Osteoblast (primary cell): ENCODE data around the gene SETD6. TPM values are rescaled to one million over a fixed set of nuclear protein-coding genes. Genes with fewer than 3 reads are reported as not detected.
"Not testable (repeated sequence)": the region's sequence is repeated elsewhere in the genome, so short reads cannot be mapped to it uniquely, and the experiment has no call there.

Experiments used
- DNase-seq: peaks from one replicate; pipeline ENCODE4 v3.0.0; 2011; ENCODE audit warnings: low spot score, mixed read lengths; ENCODE audit not compliant: insufficient read length; ENCODE audit errors: missing footprints
- H2AFZ ChIP-seq: 2 replicates; pipeline ENCODE4 v1.6.0; 2011; ENCODE audit warnings: mild to moderate bottlenecking, low read length
- H3K27ac ChIP-seq: 2 replicates; pipeline ENCODE4 v1.5.1; 2011; ENCODE audit warnings: mild to moderate bottlenecking, low read depth, low read length, moderate library complexity
- H3K27me3 ChIP-seq: 2 replicates; pipeline ENCODE4 v1.6.0; 2012; ENCODE audit warnings: mild to moderate bottlenecking, control low read depth, inconsistent platforms, low read length, moderate library complexity; ENCODE audit not compliant: insufficient read depth
- H3K36me3 ChIP-seq: 2 replicates; pipeline ENCODE4 v1.5.1; 2011; ENCODE audit warnings: mild to moderate bottlenecking, low read length, control low read depth, moderate library complexity; ENCODE audit not compliant: insufficient read depth
- H3K4me1 ChIP-seq: 2 replicates; pipeline ENCODE4 v1.5.1; 2011; ENCODE audit warnings: mild to moderate bottlenecking, low read length, control low read depth, moderate library complexity; ENCODE audit not compliant: insufficient read depth
- H3K4me2 ChIP-seq: 2 replicates; pipeline ENCODE4 v1.6.0; 2011; ENCODE audit warnings: mild to moderate bottlenecking, low read length; ENCODE audit not compliant: insufficient read depth
- H3K4me3 ChIP-seq: fragments of 200-600 bp; sonication (generic); 3 replicates; pipeline ENCODE4 v1.5.1; 2012; ENCODE audit warnings: mild to moderate bottlenecking, low read length, inconsistent platforms; ENCODE audit not compliant: insufficient read depth
- H3K79me2 ChIP-seq: 2 replicates; pipeline ENCODE4 v1.6.0; 2012; ENCODE audit warnings: mild to moderate bottlenecking, low read length, control low read depth, inconsistent platforms; ENCODE audit not compliant: insufficient read depth
- H3K9me3 ChIP-seq: 2 replicates; pipeline ENCODE4 v1.5.1; 2011; ENCODE audit warnings: low read depth, low read length, control low read depth
- H4K20me1 ChIP-seq: 2 replicates; pipeline ENCODE4 v1.6.0; 2012; ENCODE audit warnings: mild to moderate bottlenecking, low read length, control low read depth; ENCODE audit not compliant: insufficient read depth
- total RNA-seq: library from RNA; depleted of rRNA; stranded (reverse); fragments of >200 nt; gene quantifications from 2 replicates; pipeline ENCODE4 v1.2.3, GENCODE V29; 2012
- TF ChIP-seq, protein P1 (sequence below): IDR thresholded peaks from 2 replicates; pipeline ENCODE4 v1.5.1; 2011; ENCODE audit warnings: mild to moderate bottlenecking, low read depth, low read length, moderate library complexity; ENCODE audit errors: extremely low read depth

SETD6 gene
- total RNA-seq, 1 donor: 12.3 TPM

- Histone ChIP-seq H3K79me2 (peaks cover 13% of the 10 kb centered on the region), H3K27ac (no peak overlapping the region), H3K27me3 (no peaks in the 10 kb centered on the region), H3K9me3 (no peaks in the 10 kb centered on the region), H3K4me2 (no peak overlapping the region), H2AFZ (no peak overlapping the region), H3K4me1 (peaks cover 5% of the 10 kb centered on the region), H4K20me1 (peaks cover 3% of the 10 kb centered on the region), H3K36me3 (peaks cover 82% of the 10 kb centered on the region), H3K4me3 (no peak overlapping the region)
- no peak for DNase-seq
- TF ChIP-seq, protein P1, sequence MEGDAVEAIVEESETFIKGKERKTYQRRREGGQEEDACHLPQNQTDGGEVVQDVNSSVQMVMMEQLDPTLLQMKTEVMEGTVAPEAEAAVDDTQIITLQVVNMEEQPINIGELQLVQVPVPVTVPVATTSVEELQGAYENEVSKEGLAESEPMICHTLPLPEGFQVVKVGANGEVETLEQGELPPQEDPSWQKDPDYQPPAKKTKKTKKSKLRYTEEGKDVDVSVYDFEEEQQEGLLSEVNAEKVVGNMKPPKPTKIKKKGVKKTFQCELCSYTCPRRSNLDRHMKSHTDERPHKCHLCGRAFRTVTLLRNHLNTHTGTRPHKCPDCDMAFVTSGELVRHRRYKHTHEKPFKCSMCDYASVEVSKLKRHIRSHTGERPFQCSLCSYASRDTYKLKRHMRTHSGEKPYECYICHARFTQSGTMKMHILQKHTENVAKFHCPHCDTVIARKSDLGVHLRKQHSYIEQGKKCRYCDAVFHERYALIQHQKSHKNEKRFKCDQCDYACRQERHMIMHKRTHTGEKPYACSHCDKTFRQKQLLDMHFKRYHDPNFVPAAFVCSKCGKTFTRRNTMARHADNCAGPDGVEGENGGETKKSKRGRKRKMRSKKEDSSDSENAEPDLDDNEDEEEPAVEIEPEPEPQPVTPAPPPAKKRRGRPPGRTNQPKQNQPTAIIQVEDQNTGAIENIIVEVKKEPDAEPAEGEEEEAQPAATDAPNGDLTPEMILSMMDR: no peak
These were observed 36.2 kb downstream of the SETD6 start for GRCh38 chr16:58551496-58551895.

DNA sequence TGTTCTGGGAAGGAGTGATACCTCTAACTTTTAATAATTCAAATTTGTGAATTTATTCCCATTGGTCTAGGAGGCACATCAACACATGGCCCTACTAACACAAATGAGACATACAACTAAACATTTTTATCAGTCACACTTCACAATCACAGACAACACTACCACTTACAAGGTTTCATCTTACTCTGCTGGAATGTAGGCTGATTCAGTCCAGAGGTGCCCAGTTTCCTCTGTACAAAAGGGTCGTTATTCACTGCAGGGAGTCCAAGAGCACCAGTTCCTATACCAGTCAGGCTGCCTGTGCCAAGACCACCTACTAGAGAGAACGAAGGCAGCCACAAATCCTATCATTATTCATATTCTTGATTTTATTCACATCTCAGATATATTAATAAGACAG is 41.4 kb downstream of the SETD6 start:
- Histone ChIP-seq H3K36me3 (peaks cover 70% of the 10 kb centered on the region), H3K4me3 (no peak overlapping the region), H3K27me3 (no peaks in the 10 kb centered on the region), H3K4me1 (no peaks in the 10 kb centered on the region), H3K79me2 (peaks cover 22% of the 10 kb centered on the region), H3K9me3 (no peaks in the 10 kb centered on the region), H3K27ac (no peak overlapping the region), H3K4me2 (no peak overlapping the region), H2AFZ (no peak overlapping the region), H4K20me1 (peaks cover 3% of the 10 kb centered on the region)
- no peak for DNase-seq
- TF ChIP-seq, protein P1: no peak

GRCh38 chr16:58563235-58563634 is 47.9 kb downstream of the SETD6 start:
- TF ChIP-seq, protein P1: no peak

GRCh38 chr16:58563775-58564174 is 48.5 kb downstream of the SETD6 start:
- H3K9me3 ChIP-seq: no peaks in the 10 kb centered on the region
- H3K4me2 ChIP-seq: no peak overlapping the region
- H3K27ac ChIP-seq: no peak overlapping the region
- TF ChIP-seq, protein P1: no peak
- H4K20me1 ChIP-seq: peaks cover 7% of the 10 kb centered on the region
- peaks cover 64% of the 10 kb centered on the region for H3K79me2 ChIP-seq
- no peaks in the 10 kb centered on the region for H3K27me3 ChIP-seq
- DNase-seq: no peak
- peaks cover 45% of the 10 kb centered on the region for H3K36me3 ChIP-seq
- H3K4me3 ChIP-seq: no peak overlapping the region
- H3K4me1 ChIP-seq: peaks cover 6% of the 10 kb centered on the region
- H2AFZ ChIP-seq: no peak overlapping the region

More at GRCh38 chr16:58563235-58563634, 47.9 kb downstream of the SETD6 start:
- Histone ChIP-seq H2AFZ (no peak overlapping the region), H3K4me2 (no peak overlapping the region), H3K27ac (no peak overlapping the region), H3K4me1 (peaks cover 6% of the 10 kb centered on the region), H3K27me3 (no peaks in the 10 kb centered on the region), H3K4me3 (no peak overlapping the region), H3K9me3 (no peaks in the 10 kb centered on the region), H4K20me1 (peaks cover 7% of the 10 kb centered on the region), H3K79me2 (peaks cover 62% of the 10 kb centered on the region), H3K36me3 (peaks cover 50% of the 10 kb centered on the region)
- no peak for DNase-seq

GRCh38 chr16:58565697-58566096 is 50.4 kb downstream of the SETD6 start:
- not testable (repeated sequence) for H3K4me3 ChIP-seq, H3K4me2 ChIP-seq, H3K9me3 ChIP-seq, DNase-seq, H4K20me1 ChIP-seq, H3K27me3 ChIP-seq, H3K27ac ChIP-seq, H2AFZ ChIP-seq, H3K4me1 ChIP-seq
- Histone ChIP-seq H3K36me3 (peaks cover 40% of the 10 kb centered on the region), H3K79me2 (peaks cover 73% of the 10 kb centered on the region)
